ENCODE measurements around the gene LHPP. TPM values are rescaled to one million over a fixed set of nuclear protein-coding genes. Genes with fewer than 3 reads are reported as not detected.

Gene LHPP
- total and polyA plus RNA-seq, 11 donors, result 5.6 to 23.5 (median 13.2) TPM

GRCh38 chr10:124656113-124656490, 194.5 kb downstream of the LHPP start:
- Histone ChIP-seq H3K27me3 (no peaks in the 10 kb centered on the region), H3K36me3 (peaks cover 0 to 11% (median 0%) of the 10 kb centered on the region in 9 donors), H3K9me3 (no peaks in the 10 kb centered on the region), H3K4me3 (no peak overlapping the region), H3K27ac (no peak overlapping the region), H3K4me1 (peaks cover 22 to 86% (median 64%) of the 10 kb centered on the region in 12 donors)
- intact Hi-C loops (cut with DNase I), result no loop called here
- ATAC-seq (no peak), DNase-seq (peak in 2 of 5 donors; percentile 9 to 15)
- TF ChIP-seq POLR2A (IDR thresholded peaks at IDR 0.05) (no peak), CTCF (IDR thresholded peaks at IDR 0.05) (no peak)
- 85 to 97% (median 91%) methylated on average over 4 to 7 of the region's 7 CpGs for WGBS, 4 donors

- intact Hi-C loops (cut with DNase I), result no loop called here
- no peak overlapping the region for H3K27ac ChIP-seq
- peaks cover 21 to 84% (median 60%) of the 10 kb centered on the region in 12 donors for H3K4me1 ChIP-seq
- ATAC-seq (no peak), DNase-seq (peak in 1 of 5 donors; percentile 15)
- TF ChIP-seq POLR2A (IDR thresholded peaks at IDR 0.05) (no peak), CTCF (IDR thresholded peaks at IDR 0.05) (no peak)
- peaks cover 0 to 11% (median 0%) of the 10 kb centered on the region in 9 donors for H3K36me3 ChIP-seq
- no peaks in the 10 kb centered on the region for H3K27me3 ChIP-seq
- WGBS, 4 donors, result 74 to 77% (median 75%) methylated on average over 6 of the region's 6 CpGs
- H3K9me3 ChIP-seq, result no peaks in the 10 kb centered on the region
- no peak overlapping the region for H3K4me3 ChIP-seq
These were observed 194.9 kb downstream of the LHPP start for GRCh38 chr10:124656541-124656940.

GRCh38 chr10:124657806-124658205, 196.2 kb downstream of the LHPP start:
- peaks cover 0 to 17% (median 0%) of the 10 kb centered on the region in 9 donors for H3K36me3 ChIP-seq
- 72 to 87% (median 77%) methylated on average over 9 of the region's 9 CpGs for WGBS, 4 donors
- TF ChIP-seq CTCF (IDR thresholded peaks at IDR 0.05), result no peak
- TF ChIP-seq POLR2A (IDR thresholded peaks at IDR 0.05), result no peak

GRCh38 chr10:124658591-124659242, 197.1 kb downstream of the LHPP start:
- H3K36me3 ChIP-seq, result peaks cover 0 to 22% (median 2%) of the 10 kb centered on the region in 9 donors
- no peaks in the 10 kb centered on the region for H3K9me3 ChIP-seq
- intact Hi-C loops (cut with DNase I), result no loop called here
- WGBS, 4 donors, result 87 to 98% (median 92%) methylated on average over 12 of the region's 12 CpGs
- no peak for TF ChIP-seq CTCF (IDR thresholded peaks at IDR 0.05)
- TF ChIP-seq POLR2A (IDR thresholded peaks at IDR 0.05), result no peak
- H3K4me1 ChIP-seq, result peaks cover 2 to 78% (median 44%) of the 10 kb centered on the region in 12 donors
- H3K27me3 ChIP-seq, result no peaks in the 10 kb centered on the region
- peak overlapping the region in 7 of 12 donors; percentile 3 to 70 (median 39) for H3K27ac ChIP-seq
- H3K4me3 ChIP-seq, result no peak overlapping the region
- ATAC-seq, result no peak
- DNase-seq, result peak in 2 of 5 donors; percentile 9 to 17

More at GRCh38 chr10:124657806-124658205, 196.2 kb downstream of the LHPP start:
- Histone ChIP-seq H3K27me3 (no peaks in the 10 kb centered on the region), H3K4me3 (no peak overlapping the region), H3K27ac (peak overlapping the region in 9 of 12 donors; percentile 4 to 70 (median 32)), H3K4me1 (peaks cover 11 to 78% (median 47%) of the 10 kb centered on the region in 12 donors), H3K9me3 (no peaks in the 10 kb centered on the region)
- intact Hi-C loops (cut with DNase I), result no loop called here
- ATAC-seq (peak in 2 of 4 donors; percentile 6 to 46), DNase-seq (peak in 2 of 5 donors; percentile 50 to 58)

Measured in heart left ventricle (tissue), 16 donors.